GM20000 (cell line): Measurements from ENCODE around the gene NPHS1.

Source experiments
- DNase-seq: peaks from one replicate; pipeline ENCODE4 v3.0.0; 2012; ENCODE audit warnings: low spot score
- TF ChIP-seq, protein P1 (sequence below): IDR thresholded peaks from 2 replicates; pipeline ENCODE4 v1.5.1; 2012; ENCODE audit warnings: mild to moderate bottlenecking, control low read depth; ENCODE audit errors: extremely low read depth, missing control alignments

Gene NPHS1, protein sequence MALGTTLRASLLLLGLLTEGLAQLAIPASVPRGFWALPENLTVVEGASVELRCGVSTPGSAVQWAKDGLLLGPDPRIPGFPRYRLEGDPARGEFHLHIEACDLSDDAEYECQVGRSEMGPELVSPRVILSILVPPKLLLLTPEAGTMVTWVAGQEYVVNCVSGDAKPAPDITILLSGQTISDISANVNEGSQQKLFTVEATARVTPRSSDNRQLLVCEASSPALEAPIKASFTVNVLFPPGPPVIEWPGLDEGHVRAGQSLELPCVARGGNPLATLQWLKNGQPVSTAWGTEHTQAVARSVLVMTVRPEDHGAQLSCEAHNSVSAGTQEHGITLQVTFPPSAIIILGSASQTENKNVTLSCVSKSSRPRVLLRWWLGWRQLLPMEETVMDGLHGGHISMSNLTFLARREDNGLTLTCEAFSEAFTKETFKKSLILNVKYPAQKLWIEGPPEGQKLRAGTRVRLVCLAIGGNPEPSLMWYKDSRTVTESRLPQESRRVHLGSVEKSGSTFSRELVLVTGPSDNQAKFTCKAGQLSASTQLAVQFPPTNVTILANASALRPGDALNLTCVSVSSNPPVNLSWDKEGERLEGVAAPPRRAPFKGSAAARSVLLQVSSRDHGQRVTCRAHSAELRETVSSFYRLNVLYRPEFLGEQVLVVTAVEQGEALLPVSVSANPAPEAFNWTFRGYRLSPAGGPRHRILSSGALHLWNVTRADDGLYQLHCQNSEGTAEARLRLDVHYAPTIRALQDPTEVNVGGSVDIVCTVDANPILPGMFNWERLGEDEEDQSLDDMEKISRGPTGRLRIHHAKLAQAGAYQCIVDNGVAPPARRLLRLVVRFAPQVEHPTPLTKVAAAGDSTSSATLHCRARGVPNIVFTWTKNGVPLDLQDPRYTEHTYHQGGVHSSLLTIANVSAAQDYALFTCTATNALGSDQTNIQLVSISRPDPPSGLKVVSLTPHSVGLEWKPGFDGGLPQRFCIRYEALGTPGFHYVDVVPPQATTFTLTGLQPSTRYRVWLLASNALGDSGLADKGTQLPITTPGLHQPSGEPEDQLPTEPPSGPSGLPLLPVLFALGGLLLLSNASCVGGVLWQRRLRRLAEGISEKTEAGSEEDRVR (N-terminal part only)

DNA sequence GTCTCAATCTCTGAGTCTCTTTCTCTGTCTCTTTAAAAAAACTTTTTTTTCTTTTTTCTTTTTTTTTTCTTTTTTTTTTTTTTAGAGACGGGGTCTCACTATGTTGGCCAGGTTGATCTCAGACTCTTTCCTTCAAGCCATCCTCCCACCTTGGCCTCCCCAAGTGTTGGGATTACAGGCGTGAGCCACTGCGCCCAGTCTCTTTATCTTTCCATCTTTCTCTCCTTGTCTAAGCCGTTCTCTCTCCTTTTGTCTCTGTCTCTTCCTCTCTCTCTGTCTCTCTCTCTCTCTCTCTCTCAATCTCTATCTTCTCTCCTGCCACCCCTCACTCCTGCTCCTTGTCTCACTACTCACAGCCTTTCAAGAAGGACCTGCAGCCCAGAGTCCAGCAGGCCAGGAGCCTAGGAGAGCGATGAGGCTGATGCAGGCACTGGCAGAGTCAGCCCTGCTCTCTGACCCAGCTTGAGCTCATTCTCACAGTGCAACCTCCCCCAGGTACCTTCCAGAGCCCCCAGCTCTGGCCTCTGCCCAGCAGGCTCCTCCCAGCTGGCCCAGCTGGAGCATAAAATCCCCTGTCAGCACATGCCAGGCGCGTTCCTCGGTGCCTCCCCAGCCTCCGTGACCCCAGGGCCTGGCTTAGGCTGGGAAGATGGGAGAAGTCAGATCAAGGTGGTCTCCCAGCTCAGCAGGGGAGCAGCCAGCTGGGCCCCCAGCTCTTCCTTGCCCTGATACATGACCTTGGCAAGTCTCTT, at the start of gene NPHS1:
NPHS1 (minus strand) TSS at position 476 of the 752 bp plus-strand sequence. CDS start 667 bp downstream, outside the sequence.
- no peak for DNase-seq
- TF ChIP-seq, protein P1, sequence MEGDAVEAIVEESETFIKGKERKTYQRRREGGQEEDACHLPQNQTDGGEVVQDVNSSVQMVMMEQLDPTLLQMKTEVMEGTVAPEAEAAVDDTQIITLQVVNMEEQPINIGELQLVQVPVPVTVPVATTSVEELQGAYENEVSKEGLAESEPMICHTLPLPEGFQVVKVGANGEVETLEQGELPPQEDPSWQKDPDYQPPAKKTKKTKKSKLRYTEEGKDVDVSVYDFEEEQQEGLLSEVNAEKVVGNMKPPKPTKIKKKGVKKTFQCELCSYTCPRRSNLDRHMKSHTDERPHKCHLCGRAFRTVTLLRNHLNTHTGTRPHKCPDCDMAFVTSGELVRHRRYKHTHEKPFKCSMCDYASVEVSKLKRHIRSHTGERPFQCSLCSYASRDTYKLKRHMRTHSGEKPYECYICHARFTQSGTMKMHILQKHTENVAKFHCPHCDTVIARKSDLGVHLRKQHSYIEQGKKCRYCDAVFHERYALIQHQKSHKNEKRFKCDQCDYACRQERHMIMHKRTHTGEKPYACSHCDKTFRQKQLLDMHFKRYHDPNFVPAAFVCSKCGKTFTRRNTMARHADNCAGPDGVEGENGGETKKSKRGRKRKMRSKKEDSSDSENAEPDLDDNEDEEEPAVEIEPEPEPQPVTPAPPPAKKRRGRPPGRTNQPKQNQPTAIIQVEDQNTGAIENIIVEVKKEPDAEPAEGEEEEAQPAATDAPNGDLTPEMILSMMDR, result no peak

DNA sequence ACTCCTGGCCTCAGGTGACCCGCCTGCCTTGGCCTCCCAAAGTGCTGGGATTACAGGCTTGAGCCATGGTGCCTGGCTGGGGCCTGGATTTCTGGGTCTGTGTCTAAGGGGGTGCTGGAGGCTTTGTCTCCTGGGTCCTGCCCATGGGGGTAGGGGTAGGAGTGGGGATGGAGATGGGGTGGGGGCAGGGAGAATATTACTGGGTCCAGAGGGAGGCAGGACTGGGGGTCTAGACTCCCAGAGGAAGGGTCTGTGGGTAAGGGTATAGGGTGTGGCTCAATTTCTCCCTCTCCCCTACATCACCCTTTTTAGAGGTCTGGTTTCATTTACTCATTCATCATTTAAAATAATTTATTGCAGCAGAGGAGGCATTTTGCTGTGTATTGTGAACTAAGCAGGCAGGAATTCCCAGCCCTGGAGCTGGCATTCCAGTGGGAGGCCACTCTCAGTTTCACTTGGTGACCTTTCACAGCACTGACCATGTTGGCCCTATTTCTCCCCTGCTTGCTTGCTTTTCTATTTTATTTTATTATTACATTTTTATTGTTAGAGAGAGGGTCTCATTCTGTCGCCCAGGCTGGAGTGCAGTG, 48.8 kb upstream of the NPHS1 start:
- TF ChIP-seq, protein P1, result no peak
- DNase-seq, result no peak

DNA sequence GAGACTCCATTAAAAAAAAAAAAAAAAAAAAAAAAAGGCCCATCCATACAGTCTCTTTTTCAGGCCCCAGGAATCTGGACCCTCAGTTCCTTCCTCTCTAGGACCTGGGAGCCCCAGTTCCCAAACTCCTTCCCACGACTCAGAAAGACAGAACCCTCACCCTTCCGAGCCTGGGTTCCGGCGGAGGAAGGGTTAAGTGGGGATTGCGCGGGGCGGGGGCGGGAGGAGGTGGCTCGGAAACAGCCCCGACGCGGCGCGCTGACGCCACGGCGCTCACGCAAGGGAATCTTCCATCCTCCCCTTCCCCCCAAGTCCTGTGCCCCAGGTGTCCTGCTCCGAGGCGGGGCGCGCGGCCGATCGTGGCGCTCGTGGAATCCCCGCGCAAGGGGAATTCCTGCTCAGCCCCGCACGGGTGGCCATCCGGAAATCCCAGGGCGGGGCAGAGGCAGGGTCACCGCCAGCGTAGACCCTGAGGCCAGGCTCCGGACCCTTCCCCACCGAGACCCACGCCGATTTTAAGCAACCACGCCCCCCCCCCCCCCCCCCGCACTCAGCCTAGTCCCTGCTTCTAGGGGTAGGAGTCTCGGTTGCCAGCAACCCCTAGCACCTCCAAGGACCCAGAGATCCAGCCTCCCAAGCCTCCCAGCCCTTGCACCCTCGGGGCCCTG, 47.4 kb upstream of the NPHS1 start:
- TF ChIP-seq, protein P1, result no peak

DNA sequence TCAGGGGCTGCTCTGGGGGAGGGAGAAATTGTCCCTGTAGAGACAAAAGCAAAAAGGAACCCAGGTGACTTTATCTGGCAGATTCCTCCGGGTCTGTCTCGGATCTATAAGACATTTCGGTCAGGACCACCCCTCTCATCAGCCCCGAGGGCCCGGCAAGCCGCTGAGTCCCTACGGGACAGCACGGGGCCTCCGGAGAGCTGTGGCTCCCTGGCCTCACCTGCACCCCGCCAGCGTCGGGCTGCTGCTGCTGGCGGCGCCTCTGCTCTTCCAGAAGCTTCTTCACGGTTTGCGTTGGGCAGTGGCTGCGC, 46.1 kb upstream of the NPHS1 start:
- TF ChIP-seq, protein P1, result no peak
- DNase-seq, result no peak

More for the DNA sequence above, 47.4 kb upstream of the NPHS1 start:
- DNase-seq, result peak; percentile 94

DNA sequence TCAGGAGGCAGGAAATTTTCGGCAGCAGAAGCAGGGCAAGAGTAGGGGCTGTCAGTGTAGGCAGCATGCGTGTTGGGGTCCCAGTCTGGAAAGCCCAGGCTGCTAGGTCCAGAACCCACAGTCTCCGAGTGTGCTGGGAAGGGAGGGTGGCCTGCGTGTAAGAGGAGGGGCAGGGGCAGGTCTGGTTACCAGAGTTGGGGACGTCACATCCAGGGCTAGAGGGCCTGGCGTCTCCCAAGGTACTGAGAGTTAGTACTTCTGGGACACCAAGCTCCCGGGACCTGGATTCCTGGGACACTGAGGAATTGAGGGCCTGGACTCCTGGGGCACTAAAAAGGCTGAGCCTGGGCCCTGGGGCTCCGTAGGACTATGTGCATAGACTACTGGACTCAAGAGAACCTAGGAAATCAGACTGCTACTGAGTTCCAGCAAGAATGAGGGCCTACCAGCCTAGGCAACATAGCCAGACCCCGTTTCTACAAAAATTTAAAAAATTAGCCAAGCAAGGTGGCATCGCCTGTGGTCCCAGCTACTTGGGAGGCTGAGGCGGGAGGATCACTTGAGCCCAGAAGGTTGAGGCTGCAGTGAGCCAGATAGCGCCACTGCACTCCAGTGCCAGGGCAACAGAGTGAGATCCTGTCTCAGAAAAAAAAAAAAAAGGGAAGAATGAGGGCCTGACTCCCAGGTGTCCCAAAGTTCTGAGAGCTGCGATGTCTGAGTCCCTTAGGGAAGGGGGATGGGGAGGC, 45.6 kb upstream of the NPHS1 start:
- TF ChIP-seq, protein P1, result no peak
- no peak for DNase-seq

DNA sequence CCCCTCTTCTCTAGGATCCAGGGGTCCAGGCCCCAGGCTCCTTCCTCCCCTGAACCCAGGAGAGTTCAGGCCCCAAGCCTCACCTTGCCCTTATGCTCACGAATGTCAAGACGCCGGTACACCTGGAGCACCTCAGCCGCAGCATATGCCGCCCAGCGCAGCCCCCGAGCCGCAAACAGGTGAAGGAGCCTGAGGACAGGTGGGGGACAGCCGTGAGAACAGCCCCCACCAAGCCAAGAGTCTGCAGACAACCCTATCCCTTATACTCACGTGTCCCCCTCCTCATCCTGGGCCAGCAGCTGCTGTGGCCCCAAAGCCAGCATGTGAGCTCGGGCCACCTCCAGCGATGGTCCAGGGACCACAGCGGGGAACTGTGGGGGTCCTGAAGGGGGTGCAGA, 44.3 kb upstream of the NPHS1 start:
- no peak for DNase-seq
- TF ChIP-seq, protein P1, result no peak
